ENCODE measurements around the gene PIEZO1. TPM values are rescaled to one million over a fixed set of nuclear protein-coding genes. Genes with fewer than 3 reads are reported as not detected.

Gene PIEZO1
- total RNA-seq, 4 donors from 2014 or later: 81.2 to 145 (median 113) TPM

DNA sequence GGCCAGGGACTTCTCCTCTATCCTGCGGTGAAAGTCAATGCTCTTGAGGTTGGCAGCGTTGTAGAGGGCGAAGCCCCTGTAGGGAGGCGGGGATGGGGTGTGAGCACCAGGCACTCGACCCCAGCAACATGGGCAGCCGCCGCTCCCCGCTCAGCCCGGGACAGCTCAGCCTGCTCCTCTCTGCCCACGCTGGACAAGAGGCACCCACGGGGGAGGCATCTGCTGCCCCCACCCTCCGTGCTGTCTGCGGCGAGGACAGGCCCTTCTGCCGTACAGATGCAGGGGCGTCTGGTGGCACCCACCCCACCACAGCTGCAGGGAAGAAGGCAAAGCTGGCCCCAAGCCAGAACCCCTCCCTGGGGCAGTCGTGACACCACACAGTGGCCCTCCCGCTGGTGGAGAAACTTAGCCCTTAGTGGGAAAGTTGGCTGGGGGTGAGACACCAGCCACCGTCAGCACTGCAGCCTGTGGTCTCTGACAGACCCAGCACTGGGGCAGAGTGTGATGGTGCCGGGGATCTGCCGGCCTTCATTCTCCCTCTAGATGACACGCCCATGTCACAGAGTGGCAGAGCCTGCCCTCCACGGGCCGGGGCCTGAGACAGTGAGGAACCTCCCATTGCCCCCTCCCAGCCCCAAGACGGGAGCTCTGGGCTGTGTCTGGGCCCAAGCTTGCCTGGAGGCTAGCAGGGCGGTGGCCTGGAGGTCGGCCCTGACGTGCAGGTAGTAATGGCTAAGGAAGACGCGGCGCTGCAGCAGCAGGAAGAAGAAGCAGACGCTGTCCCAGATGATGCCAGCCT is 59.2 kb downstream of the PIEZO1 start:
- no peak overlapping the region for H3K4me3 ChIP-seq (replicated peaks in 1 of 3)
- no peaks in the 10 kb centered on the region for H3K27me3 ChIP-seq
- peaks cover 0 to 6% of the 10 kb centered on the region in 2 donors for H3K4me1 ChIP-seq
- no peak for DNase-seq
- 94 to 95% methylated on average over 15 to 20 of the region's 32 CpGs for WGBS, 2 donors
- no peaks in the 10 kb centered on the region for H3K9me3 ChIP-seq
- H3K36me3 ChIP-seq: peaks cover 50 to 62% of the 10 kb centered on the region in 2 donors
- H3K27ac ChIP-seq: no peak overlapping the region
- intact Hi-C loops (cut with DNase I): no loop called here
- TF ChIP-seq, protein P1, sequence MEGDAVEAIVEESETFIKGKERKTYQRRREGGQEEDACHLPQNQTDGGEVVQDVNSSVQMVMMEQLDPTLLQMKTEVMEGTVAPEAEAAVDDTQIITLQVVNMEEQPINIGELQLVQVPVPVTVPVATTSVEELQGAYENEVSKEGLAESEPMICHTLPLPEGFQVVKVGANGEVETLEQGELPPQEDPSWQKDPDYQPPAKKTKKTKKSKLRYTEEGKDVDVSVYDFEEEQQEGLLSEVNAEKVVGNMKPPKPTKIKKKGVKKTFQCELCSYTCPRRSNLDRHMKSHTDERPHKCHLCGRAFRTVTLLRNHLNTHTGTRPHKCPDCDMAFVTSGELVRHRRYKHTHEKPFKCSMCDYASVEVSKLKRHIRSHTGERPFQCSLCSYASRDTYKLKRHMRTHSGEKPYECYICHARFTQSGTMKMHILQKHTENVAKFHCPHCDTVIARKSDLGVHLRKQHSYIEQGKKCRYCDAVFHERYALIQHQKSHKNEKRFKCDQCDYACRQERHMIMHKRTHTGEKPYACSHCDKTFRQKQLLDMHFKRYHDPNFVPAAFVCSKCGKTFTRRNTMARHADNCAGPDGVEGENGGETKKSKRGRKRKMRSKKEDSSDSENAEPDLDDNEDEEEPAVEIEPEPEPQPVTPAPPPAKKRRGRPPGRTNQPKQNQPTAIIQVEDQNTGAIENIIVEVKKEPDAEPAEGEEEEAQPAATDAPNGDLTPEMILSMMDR (IDR thresholded peaks at IDR 0.05): no peak
- no peak for TF ChIP-seq POLR2A (IDR thresholded peaks at IDR 0.05)

DNA sequence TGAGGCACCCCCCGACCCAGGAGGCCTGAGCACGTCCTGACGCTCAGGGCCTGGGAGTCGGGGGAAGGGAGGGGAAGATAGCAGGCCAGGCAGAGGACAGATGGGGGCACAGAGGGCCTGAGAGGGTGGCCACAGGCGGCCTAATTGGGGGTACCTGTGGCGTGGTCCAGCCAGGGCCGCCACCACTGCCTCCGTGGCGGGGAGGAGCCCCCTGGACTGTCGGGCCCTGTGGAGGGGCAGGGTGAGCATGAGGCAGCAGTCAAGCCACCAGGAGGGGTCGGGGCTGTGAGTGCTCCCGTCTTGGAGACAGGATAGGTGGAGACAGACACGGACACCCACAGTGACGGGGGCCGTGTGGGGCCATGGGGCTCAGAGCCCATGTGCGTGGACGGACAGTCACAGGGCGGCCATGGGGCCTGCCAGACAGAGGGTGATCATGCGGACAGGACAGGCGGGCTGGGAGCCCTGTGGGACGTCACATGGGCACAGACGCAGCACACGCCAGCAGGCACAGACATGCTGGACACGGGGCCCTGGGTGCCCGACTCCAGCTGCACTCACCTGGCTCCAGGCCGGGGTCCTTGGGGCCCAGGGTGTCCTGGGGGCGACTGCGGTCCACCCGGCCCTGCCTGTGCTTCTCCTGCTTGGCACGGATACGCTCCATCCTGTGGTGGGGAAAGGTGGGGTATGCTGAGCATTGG is 60.0 kb downstream of the PIEZO1 start:
- DNase-seq: no peak
- H3K27ac ChIP-seq: no peak overlapping the region
- no peaks in the 10 kb centered on the region for H3K27me3 ChIP-seq
- H3K36me3 ChIP-seq: peaks cover 55 to 64% of the 10 kb centered on the region in 2 donors
- no peaks in the 10 kb centered on the region for H3K9me3 ChIP-seq
- WGBS, 2 donors: 87 to 90% methylated on average over 22 to 24 of the region's 31 CpGs
- TF ChIP-seq, protein P1 (IDR thresholded peaks at IDR 0.05): no peak
- no peak for TF ChIP-seq POLR2A (IDR thresholded peaks at IDR 0.05)
- intact Hi-C loops (cut with DNase I): no loop called here
- H3K4me1 ChIP-seq: peaks cover 0 to 6% of the 10 kb centered on the region in 2 donors
- no peak overlapping the region for H3K4me3 ChIP-seq (replicated peaks in 1 of 3)

DNA sequence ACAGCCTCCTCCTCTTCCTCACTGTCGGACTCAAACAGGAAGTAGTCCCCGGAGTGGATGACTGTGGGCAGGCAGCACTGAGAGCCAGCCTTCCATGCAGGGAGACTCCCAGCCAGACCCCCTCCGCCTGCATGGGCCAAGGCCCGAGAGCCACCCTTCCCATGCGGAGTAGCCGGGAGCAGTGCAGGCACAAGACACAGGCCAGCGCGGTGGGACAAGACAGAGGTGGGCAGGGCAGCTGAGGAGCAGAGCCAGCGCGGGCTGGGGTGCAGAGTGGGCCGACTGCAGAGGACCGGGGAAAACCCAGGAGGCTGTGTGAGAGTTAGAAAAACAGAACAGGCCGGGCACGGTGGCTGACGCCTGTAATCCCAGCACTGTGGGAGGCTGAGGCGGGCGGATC is 61.1 kb downstream of the PIEZO1 start:
- H3K4me1 ChIP-seq: peaks cover 0 to 6% of the 10 kb centered on the region in 2 donors
- TF ChIP-seq POLR2A (IDR thresholded peaks at IDR 0.05): no peak
- TF ChIP-seq, protein P1 (IDR thresholded peaks at IDR 0.05): no peak
- H3K27ac ChIP-seq: no peak overlapping the region
- 94 to 96% methylated on average over 14 to 16 of the region's 17 CpGs for WGBS, 2 donors
- H3K36me3 ChIP-seq: peaks cover 61 to 74% of the 10 kb centered on the region in 2 donors
- H3K4me3 ChIP-seq (replicated peaks in 1 of 3): no peak overlapping the region
- no peaks in the 10 kb centered on the region for H3K9me3 ChIP-seq
- H3K27me3 ChIP-seq: no peaks in the 10 kb centered on the region
- no peak for DNase-seq
- intact Hi-C loops (cut with DNase I): no loop called here

DNA sequence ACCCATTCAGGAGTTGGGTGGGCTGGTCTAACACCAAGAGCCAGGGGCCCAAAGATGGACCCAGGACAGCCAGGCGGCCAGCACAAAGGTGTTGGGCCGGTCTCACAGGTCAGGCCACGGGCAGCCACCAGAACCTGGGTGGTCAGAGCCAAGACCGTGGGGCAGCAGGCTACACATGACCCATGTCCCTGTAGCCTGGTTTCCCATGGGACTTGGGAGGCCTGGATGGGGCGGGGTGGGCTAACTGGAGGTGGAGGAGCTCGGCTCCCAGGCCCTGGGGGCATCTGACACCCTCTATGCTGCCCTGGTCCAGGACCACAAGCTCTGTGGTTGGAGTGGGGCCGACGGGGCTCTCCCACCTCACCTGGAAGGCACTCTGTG is 61.5 kb downstream of the PIEZO1 start:
- Histone ChIP-seq H3K27me3 (no peaks in the 10 kb centered on the region), H3K36me3 (peaks cover 61 to 76% of the 10 kb centered on the region in 2 donors), H3K4me3 (replicated peaks in 1 of 3) (no peak overlapping the region), H3K9me3 (no peaks in the 10 kb centered on the region), H3K4me1 (peaks cover 0 to 10% of the 10 kb centered on the region in 2 donors), H3K27ac (no peak overlapping the region)
- intact Hi-C loops (cut with DNase I): no loop called here
- 64 to 87% methylated on average over 4 to 5 of the region's 8 CpGs for WGBS, 2 donors
- TF ChIP-seq, protein P1 (IDR thresholded peaks at IDR 0.05): no peak
- TF ChIP-seq POLR2A (IDR thresholded peaks at IDR 0.05): no peak
- no peak for DNase-seq
